HG02938 (cell line): ENCODE measurements around the gene ALMS1.
"Not testable (repeated sequence)": the region's sequence is repeated elsewhere in the genome, so short reads cannot be mapped to it uniquely, and the experiment has no call there.

ENCODE experiments used
- ATAC-seq: cut with Tn5 transposase; IDR thresholded peaks from one replicate; pipeline ENCODE4 v1.9.1; 2021; ENCODE audit warnings: mild to moderate bottlenecking, moderate library complexity; ENCODE audit not compliant: unreplicated experiment

The ALMS1 gene

DNA sequence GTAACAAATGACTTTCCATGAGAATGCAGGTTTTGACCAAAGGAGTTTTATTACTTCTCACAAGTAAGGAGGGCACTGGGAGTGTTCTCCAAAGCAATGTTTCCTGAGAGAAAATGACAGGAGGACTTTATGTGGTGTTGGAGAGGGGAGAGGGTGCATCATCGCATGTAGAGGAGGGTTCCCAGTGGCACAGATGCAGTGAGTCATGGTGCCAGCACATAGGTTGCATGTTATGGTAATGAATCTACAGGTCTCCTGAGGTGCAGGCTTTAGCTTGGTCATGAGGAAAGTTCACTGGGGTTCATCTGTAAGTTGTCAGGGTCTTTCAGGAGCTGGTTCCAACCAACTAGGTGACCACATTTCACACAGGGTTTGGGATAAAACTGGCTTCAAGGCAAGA lies 226.2 kb downstream of the ALMS1 start:
- ATAC-seq: no peak

DNA sequence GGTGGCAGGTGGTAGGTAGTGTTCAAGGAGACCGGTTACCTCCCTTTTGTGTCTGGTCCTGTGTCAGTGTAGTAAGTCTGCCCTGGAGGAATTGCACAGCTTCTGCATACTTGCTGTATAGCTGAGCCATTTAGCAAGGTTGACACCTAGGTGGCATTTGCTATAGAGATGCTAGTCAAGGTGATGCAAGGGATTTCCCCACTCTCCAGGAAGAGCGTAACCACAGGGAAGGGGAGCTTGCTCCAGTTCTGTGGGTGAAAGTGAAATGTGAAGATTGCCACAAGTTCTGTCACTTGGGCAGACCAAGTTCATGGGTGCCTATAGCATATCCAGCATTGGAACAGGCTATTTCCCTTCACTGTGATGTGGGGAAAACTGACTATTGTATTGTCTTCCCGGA lies 228.5 kb downstream of the ALMS1 start:
- no peak for ATAC-seq

DNA sequence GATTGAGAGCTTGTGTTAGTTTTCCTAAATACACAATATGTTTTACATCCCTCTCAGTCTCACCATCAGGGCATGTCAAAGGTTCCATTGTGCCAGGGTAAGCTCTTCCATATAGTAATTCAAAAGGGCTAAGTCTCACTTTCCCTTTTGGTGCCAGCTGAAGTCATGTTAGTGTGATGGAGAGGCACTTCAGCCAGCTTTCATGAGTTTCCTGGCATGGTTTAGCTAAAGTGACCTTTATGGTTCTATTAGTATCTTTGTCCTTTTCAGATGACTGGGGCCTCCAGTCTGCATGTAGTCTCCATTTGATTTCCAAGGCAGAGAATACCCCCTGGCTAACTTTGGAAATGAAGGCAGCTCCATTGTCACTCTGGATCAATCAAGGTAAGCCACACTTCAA lies 229.4 kb downstream of the ALMS1 start:
- no peak for ATAC-seq

DNA sequence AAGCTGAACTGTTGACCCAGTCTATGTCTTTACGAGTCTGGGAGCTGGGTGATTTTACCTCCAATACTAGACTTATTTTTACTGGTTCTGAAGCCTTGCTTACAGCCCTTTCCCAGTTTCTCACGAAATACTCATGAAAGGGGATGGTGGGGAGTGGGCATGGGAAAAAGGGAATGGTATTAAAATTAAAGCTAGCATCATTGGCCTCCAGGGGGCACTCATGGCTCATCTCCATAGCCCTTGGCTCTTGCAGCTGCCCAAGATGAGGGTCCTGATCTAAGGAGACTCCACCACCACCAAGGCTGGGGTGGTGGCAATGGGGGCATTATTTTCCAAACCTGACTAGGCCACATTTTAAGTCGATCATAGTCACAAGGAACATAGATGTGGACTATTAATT lies 234.3 kb downstream of the ALMS1 start:
- not testable (repeated sequence) for ATAC-seq

DNA sequence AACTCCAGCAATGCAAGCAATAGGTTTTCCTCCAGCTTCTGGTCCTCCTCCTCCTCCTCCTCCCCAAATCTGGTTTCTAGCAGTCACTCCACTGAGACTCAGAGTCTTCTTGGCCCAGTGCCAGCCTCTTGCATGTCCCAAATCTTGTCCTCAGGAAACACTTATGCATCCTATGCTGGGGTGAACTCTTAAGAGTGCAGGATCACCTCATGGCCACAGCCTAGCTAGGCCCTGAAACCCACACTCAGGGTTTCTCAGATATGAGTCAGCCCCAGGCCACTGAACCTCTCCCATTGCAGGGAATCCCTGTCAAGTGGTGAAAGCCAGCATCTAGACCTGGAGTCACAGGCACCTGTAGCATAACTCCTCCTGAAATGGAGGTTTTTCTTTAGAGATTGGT lies 238.4 kb downstream of the ALMS1 start:
- not testable (repeated sequence) for ATAC-seq

DNA sequence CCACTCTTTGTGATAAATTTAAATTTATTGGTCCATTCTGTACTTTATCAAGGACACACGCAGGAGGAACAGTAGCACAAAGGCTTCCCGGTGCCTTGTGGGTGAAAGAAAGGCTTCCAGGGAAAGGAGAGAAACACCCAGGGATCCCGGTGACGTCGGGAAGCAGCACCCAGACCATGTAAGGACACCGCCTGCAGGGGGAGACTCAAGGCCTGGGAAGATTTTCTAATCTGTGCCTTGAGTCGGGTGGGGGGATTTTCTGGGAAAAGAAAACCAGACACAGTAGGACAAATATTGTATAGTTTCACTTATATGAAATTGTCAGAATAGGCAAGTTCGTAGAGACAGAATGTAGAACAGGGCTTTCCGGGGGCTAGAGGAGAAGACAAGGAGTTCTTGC lies 239.0 kb downstream of the ALMS1 start:
- ATAC-seq: not testable (repeated sequence)

DNA sequence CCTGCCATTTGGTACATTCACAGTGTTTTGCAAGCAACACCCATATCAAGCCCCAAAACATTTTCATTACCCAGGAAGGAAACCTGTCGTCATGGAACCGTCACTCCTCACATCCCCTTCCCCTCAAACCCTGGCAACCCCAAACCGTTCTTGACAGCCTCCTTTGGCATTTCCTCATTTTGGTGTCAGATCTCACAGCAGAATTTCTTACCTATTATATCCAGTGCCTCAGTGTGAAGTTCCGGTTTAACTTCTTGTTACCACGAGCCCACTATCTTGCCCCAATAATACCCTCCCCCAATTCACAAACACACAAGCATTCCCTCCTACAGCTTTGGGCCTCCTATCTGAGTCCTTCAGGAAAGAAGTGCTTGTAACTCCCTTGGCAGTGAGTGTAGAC lies 240.6 kb downstream of the ALMS1 start:
- ATAC-seq: not testable (repeated sequence)

DNA sequence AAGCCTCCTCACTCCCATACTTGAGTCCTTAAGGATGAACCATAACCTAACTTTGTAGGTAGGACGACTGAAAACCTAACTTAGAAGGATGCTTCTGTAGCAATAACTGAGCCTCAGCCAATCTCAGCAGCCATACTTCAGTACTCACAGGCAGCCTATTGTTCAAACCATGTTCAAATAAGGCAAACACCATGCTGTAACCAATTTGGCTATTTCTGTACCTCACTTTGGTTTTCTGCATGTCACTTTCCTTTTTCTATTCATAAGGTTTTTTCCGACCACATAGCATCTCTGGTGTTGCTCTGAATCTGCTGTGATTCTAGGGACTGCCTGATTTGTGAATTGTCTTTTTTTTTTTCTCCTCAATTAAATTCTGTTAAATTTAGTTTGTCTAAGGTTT lies 242.9 kb downstream of the ALMS1 start:
- peak; percentile 86 for ATAC-seq

DNA sequence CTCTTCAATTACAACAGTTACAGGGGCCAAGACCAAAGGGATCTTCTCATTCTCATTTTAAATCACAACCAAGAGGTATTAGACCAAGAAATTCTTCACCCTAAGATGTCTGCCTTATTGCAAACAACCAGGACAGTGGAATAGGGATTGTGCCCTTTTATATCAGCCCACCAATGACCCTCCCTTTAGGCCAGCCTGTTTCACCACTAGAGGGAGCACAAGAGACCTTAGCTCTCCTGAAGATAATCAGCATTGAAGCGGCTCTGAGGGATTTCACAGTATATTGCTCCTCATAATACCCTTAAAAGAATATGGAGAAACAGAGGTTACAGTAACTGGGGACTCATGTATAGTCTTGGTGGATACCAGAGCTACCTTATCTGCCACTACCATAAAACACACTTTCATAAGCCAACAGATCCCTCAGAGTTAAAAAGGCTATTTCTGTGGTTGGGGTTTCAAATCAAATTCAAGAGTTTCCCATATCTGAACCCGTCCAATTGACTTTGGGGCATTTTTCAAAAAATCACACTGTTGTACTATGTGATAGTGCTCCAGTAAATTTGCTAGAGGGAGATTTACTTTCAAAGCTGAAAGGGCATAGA lies 245.1 kb downstream of the ALMS1 start:
- peak; percentile 51 for ATAC-seq

DNA sequence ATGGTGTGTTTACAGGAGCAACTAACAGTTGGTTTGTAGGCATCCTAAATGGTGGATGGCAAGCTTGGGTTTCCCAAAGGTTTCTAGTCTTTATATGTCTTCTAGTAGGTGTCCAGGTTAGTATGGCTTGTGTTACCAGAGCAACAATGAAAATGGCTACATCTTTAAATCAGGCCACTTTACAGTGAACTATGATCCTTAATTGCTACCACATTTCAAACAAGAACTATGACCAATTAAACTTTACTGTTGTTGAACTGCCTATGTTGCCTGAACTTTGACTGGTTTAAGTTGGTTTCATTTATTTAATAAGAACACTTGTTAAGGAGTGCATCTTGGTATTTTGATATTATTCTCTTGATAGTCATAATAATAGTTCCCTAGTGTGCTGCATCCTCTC lies 251.3 kb downstream of the ALMS1 start:
- ATAC-seq: not testable (repeated sequence)

DNA sequence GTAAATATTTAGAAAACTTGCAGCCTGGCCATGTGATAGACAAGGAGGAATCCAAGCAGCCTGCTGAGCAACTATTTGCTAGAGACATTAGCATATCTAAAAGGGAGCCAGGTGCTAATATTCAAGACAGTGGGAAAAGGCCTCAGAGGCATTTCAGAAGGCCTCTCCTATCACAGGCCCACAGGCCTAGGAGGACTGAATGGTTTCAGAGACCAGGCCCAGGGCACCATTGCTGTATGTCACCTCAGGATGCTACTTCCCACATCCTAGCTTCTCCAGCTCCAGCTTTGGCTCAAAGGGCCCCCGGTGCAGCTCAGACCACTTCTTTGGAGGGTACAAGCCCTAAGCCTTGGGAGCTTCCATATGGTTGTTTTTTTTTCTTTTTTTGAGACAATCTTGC lies 252.8 kb downstream of the ALMS1 start:
- no peak for ATAC-seq

DNA sequence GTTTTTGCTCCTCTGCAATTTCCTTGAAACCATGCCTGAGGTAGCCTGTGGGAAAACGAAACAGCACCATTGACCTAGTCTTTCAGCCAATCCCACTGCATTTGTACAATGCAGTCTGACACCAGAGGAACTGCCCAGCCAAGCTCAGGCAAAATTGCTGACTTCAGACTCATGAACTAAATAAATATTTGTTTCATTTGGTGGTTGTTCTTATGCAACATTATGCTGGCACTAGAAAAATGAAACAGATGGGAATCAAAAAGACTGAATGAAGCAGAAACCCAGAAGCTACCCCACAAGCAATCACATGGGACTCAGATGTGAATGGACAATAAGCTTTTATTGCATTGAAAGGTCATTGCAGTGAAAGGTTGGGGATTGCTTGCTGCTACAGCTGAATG lies 254.9 kb downstream of the ALMS1 start:
- ATAC-seq: no peak

DNA sequence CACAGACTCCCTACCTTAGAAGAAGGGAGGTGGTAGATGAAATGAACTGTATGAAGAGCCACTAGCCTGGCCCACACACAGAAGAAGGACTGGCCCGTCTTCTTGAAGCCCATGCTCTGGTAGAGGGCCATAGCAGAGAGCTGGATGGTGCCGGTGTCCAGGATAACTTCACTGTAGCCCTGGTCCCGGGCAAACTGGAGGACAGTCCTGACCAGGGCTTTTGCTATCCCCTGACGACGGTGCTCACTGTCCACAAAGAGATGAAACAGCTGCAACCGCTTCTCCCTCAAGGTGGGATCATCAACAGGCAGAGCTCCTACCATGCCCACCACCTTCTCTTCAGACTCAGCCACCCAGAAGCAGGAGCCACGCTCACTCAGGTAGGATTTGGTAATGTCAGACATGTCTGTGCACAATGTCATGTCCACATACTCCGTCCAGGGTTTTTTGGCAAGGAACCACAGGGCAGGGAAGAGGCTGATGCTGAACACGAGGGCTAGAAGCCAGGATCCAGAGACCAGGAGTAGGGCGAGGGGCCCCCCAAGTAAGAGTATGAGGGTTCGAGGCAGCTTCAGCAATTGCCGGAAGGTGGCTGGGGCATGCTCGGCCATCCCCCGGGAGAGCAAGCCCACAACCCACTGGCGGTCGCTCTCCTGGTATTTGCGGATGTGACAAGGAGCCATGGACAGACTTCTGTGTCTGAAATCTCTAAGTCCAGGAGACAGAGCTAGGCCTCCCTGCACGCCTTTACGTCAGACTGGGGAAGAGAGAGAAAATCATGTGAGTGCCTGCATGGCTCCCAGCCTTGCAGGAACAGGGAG lies 255.5 kb downstream of the ALMS1 start:
- no peak for ATAC-seq

DNA sequence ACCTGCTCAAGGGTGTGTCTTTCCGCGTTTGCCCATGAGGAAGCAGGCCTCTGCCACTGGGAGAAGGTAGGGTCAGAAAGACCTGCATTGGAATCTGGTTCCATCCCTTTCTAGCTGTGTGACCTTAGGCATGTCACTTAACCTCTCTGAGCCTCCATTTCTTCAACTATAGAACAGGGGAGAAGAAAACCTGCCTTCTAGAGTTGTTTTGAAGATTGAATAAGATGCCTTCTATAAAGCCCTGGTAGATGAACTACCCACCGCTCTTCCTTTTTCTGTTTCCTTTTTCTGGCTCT lies 256.1 kb downstream of the ALMS1 start:
- no peak for ATAC-seq

DNA sequence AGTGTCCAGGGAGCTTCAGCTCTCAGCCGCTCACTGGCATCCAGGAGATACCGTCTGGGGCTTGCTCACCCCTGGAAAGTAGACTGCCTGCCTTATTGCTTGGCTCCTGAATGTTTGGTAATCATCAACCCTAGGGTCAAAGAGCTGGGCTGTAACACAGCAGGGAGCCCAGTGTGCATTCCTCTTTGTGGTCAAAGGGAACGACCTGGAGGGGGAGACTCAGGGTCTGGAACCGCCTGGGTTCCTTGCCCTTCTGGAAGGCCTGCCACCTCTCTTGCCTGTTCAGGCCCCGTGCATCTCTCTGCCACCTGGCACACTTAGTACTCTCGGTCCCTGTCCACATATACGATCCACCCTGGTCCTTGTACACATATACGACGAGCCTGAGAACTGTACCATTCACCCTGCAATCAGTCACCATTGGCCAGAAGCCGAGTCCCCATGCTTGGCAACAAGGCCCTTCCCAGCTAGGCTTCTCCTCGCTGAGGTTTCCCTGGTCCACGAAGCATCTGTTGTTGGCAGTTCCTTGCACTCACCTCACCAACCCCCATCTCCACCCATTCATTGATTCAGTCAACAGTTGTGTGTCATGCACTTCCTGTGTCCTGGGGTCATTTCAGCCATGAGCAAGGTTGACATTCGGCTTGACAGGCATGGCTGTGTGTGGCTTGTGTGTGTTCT lies 256.8 kb downstream of the ALMS1 start, which contains the start of gene NAT8:
NAT8 (minus strand) TSS at position 85 of the 681 bp plus-strand sequence. CDS start 794 bp downstream, outside the sequence.
- ATAC-seq: no peak

DNA sequence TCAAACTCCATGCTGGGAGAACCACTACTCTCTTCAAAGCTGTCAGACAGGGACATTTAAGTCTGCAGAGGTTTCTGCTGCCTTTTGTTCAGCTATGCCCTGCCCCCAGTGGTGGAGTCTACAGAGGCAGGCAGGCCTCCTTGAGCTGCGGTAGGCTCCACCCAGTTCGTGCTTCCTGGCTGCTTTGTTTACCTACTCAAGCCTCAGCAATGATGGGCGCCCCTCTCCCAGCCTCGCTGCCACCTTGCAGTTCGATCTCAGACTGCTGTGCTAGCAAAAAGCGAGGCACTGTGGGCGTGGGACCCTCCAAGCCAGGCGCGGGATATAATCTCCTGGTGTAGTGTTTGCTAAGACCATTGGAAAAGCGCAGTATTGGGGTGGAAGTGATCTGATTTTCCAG lies 262.1 kb downstream of the ALMS1 start:
- ATAC-seq: not testable (repeated sequence)

DNA sequence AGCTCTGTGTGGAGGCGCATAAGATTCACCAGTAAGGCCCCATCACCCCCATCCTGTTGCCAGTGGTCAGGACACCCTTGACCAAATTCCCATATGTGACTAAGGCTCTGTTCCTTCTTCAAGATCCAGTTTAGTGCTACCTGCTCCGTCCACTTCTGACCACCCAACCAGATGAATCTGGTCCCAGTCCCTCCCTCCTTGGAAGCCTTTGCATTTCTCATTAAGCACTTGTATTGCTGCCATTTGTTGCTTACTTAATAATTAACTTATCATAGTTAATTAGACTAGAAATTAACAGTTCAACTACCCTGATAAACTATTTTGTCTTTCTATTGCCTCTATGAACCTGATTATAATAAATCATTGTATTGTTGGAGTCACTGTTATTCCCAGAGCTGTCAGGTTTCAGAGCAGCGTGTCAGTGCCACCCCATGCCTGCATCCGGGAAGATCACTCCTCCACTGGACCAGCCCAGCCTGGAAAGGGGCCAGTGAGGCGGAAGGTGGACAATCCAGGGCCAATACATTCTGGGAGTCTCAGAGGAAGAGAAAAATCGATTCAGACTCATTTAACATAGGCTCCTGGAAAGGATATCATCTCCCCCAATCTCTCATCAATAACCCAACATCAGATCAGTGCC lies 266.1 kb downstream of the ALMS1 start:
- ATAC-seq: no peak

DNA sequence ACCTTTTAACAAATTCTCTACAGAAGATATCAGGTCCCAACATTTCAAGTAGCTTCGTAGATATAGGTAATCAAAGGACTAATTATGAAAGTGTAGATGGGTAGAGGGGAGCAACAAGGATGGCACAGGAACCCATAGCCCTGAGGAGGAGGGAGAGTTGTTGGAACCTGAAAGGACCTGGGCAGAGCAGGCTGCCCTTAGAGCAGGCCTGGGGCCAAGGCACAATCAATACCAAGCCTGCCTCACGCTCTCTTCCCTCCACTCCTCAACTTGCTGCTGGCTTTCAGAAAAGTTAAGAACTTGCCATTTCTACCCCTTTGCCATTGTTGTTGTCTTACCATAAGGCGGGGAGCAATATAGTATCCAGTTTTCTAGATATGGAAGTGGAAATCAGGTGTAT lies 266.7 kb downstream of the ALMS1 start:
- no peak for ATAC-seq

DNA sequence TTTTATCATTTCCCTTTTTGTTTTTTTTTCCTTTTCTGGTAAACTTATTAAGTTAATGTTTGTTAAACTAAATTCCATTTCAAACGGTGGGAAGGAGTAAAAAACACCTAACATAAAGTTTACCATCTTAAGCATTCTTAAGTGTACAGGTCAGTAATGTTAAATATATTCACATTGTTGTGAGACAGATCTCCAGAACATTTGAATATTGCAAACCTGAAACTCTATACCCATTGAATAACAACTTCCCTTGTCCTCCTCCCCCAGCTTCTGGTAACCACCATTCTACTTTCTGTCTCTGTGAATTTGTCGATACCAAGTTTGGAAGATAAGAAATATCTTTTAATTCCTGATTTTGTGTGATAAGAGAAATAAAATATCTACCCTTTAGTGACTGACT lies 268.5 kb downstream of the ALMS1 start:
- no peak for ATAC-seq
